IPS DF 4.7 (cell line): ENCODE results near the gene ASB15.
"Not testable (repeated sequence)": the region's sequence is repeated elsewhere in the genome, so short reads cannot be mapped to it uniquely, and the experiment has no call there.

Source experiments
- DNase-seq: peaks from one replicate; pipeline ENCODE4 v3.0.0-alpha.2; 2013; ENCODE audit warnings: low spot score; ENCODE audit errors: extremely low read depth

ASB15 gene

GRCh38 chr7:123601530-123601929, at the start of gene ASB15:
TSS of gene ASB15 (plus strand) at chr7:123601821. CDS start at chr7:123614503, 12,682 bp downstream.
- DNase-seq: no peak

- not testable (repeated sequence) for DNase-seq
These were observed 49.5 kb upstream of the ASB15 start for GRCh38 chr7:123552134-123552533.

- DNase-seq: no peak
These were observed 49.0 kb upstream of the ASB15 start for GRCh38 chr7:123552641-123553040.

- no peak for DNase-seq
These were observed 48.5 kb upstream of the ASB15 start for GRCh38 chr7:123553159-123553558.

- DNase-seq: no peak
These were observed 46.1 kb upstream of the ASB15 start for GRCh38 chr7:123555484-123555883.

- DNase-seq: no peak
These were observed 44.6 kb upstream of the ASB15 start for GRCh38 chr7:123557016-123557397.

GRCh38 chr7:123557398-123558288, 44.0 kb upstream of the ASB15 start, which contains the start of gene NDUFA5:
TSS of gene NDUFA5 (minus strand) at chr7:123557818. CDS start at chr7:123557795, 23 bp downstream.
- DNase-seq: peak; percentile 95

- no peak for DNase-seq
These were observed 43.2 kb upstream of the ASB15 start for GRCh38 chr7:123558289-123558874.

- DNase-seq: no peak
These were observed 39.5 kb upstream of the ASB15 start for GRCh38 chr7:123562121-123562520.

GRCh38 chr7:123569352-123570010, 32.1 kb upstream of the ASB15 start:
- no peak for DNase-seq

GRCh38 chr7:123570390-123571182, 31.0 kb upstream of the ASB15 start:
- no peak for DNase-seq

- no peak for DNase-seq
These were observed 30.4 kb upstream of the ASB15 start for GRCh38 chr7:123571187-123571586.

GRCh38 chr7:123571684-123572083, 29.9 kb upstream of the ASB15 start:
- DNase-seq: no peak

- no peak for DNase-seq
These were observed 28.3 kb upstream of the ASB15 start for GRCh38 chr7:123573341-123573740.

GRCh38 chr7:123573896-123574467, 27.6 kb upstream of the ASB15 start:
- DNase-seq: no peak

GRCh38 chr7:123579416-123579815, 22.2 kb upstream of the ASB15 start:
- DNase-seq: no peak

- DNase-seq: no peak
These were observed 21.0 kb upstream of the ASB15 start for GRCh38 chr7:123580406-123581161.

GRCh38 chr7:123581162-123581459, 20.5 kb upstream of the ASB15 start:
- DNase-seq: no peak

- DNase-seq: no peak
These were observed 17.8 kb upstream of the ASB15 start for GRCh38 chr7:123583821-123584220.

- DNase-seq: no peak
These were observed 13.2 kb upstream of the ASB15 start for GRCh38 chr7:123588376-123588775.
